Neuronal stem cell (in vitro differentiated cells): ENCODE measurements around the gene RPL13.

Source experiments
- DNase-seq: peaks from one replicate; pipeline ENCODE4 v3.0.0-alpha.2; 2013; ENCODE audit warnings: low spot score
- H2AFZ ChIP-seq: one replicate; pipeline ENCODE4 v1.6.1; 2013; ENCODE audit warnings: mild to moderate bottlenecking, low read length, inconsistent platforms
- H2AK5ac ChIP-seq: 2 replicates; pipeline ENCODE4 v1.6.1; 2013; ENCODE audit warnings: low read depth, mild to moderate bottlenecking, inconsistent platforms, low read length, moderate library complexity, mixed read lengths
- H2BK120ac ChIP-seq: 2 replicates; pipeline ENCODE4 v1.6.1; 2013; ENCODE audit warnings: low read depth, mild to moderate bottlenecking, inconsistent platforms, low read length, moderate library complexity, mixed read lengths
- H2BK12ac ChIP-seq: one replicate; pipeline ENCODE4 v1.6.1; 2013; ENCODE audit warnings: low read length, inconsistent platforms
- H2BK15ac ChIP-seq: 2 replicates; pipeline ENCODE4 v1.6.1; 2013; ENCODE audit warnings: mild to moderate bottlenecking, low read length, inconsistent platforms, mixed read lengths
- H2BK5ac ChIP-seq: one replicate; pipeline ENCODE4 v1.6.1; 2013; ENCODE audit warnings: inconsistent platforms, mild to moderate bottlenecking, low read length, moderate library complexity
- H3K14ac ChIP-seq: one replicate; pipeline ENCODE4 v1.6.1; 2013; ENCODE audit warnings: low read length, inconsistent platforms
- H3K18ac ChIP-seq: 2 replicates; pipeline ENCODE4 v1.6.1; 2013; ENCODE audit warnings: low read length, inconsistent platforms
- H3K23ac ChIP-seq: 2 replicates; pipeline ENCODE4 v1.6.1; 2013; ENCODE audit warnings: low read depth, mild to moderate bottlenecking, mixed read lengths, low read length, inconsistent platforms; ENCODE audit not compliant: poor library complexity
- H3K27ac ChIP-seq: replicated peaks from 3 replicates; pipeline ENCODE4 v1.5.1; 2013; ENCODE audit warnings: low read length, inconsistent platforms
- H3K27me3 ChIP-seq, 3 experiments: 2 replicates each; pipeline ENCODE4 v1.6.1; 2013; ENCODE audit warnings: low read length in 3 of 3, mild to moderate bottlenecking in 2 of 3, inconsistent platforms in 1 of 3, low read depth in 1 of 3, mixed read lengths in 1 of 3, moderate library complexity in 1 of 3; ENCODE audit not compliant: control insufficient read depth in 3 of 3, insufficient read depth in 3 of 3
- H3K36me3 ChIP-seq, 2 donors: replicated peaks in 1 of 2; 2 replicates each; pipeline ENCODE4 v1.6.1; 2013; ENCODE audit warnings: low read length in 2 of 2; ENCODE audit not compliant: control insufficient read depth in 2 of 2, insufficient read depth in 2 of 2
- H3K4ac ChIP-seq: 2 replicates; pipeline ENCODE4 v1.6.1; 2013; ENCODE audit warnings: inconsistent platforms, mild to moderate bottlenecking, low read length, moderate library complexity
- H3K4me1 ChIP-seq, 2 donors: 1 replicate in 1 of 2; 2 replicates in 1 of 2; pipeline ENCODE4 v1.6.1; 2013; ENCODE audit warnings: low read length in 2 of 2, low read depth in 1 of 2; ENCODE audit not compliant: control insufficient read depth in 2 of 2, insufficient read depth in 1 of 2
- H3K4me2 ChIP-seq: one replicate; pipeline ENCODE4 v1.6.1; 2013; ENCODE audit warnings: mild to moderate bottlenecking, low read length, inconsistent platforms; ENCODE audit not compliant: insufficient read depth, poor library complexity, severe bottlenecking
- H3K4me3 ChIP-seq, 2 donors: 2 replicates each; pipeline ENCODE4 v1.5.1; 2013; ENCODE audit warnings: low read length in 2 of 2, mild to moderate bottlenecking in 2 of 2, inconsistent platforms in 1 of 2, moderate library complexity in 1 of 2
- H3K79me1 ChIP-seq: one replicate; pipeline ENCODE4 v1.6.1; 2013; ENCODE audit warnings: low read depth, mild to moderate bottlenecking, inconsistent platforms, low read length, moderate library complexity
- H3K9ac ChIP-seq: one replicate; pipeline ENCODE4 v1.6.1; 2013; ENCODE audit warnings: mild to moderate bottlenecking, low read depth, low read length, inconsistent platforms; ENCODE audit not compliant: poor library complexity
- H3K9me3 ChIP-seq, 2 donors: replicated peaks in 1 of 2; 2 replicates each; pipeline versions ENCODE3 to v1.6.1; 2013; ENCODE audit warnings: low read length in 2 of 2, mild to moderate bottlenecking in 2 of 2, inconsistent platforms in 1 of 2, low read depth in 1 of 2, mixed read lengths in 1 of 2, moderate library complexity in 1 of 2; ENCODE audit not compliant: control insufficient read depth in 2 of 2, insufficient read depth in 1 of 2
- H4K8ac ChIP-seq: one replicate; pipeline ENCODE4 v1.6.1; 2013; ENCODE audit warnings: low read depth, mild to moderate bottlenecking, inconsistent platforms, low read length, moderate library complexity
- H4K91ac ChIP-seq: one replicate; pipeline ENCODE4 v1.6.1; 2013; ENCODE audit warnings: low read length, low read depth, mild to moderate bottlenecking, inconsistent platforms; ENCODE audit not compliant: poor library complexity
- WGBS, 2 donors: extraction: QIAGEN DNeasy Blood & Tissue Kit; methylation state at CpG; one replicate each; pipeline ENCODE4 v1.1.7; 2013; ENCODE audit warnings: missing lambda C conversion rate in 2 of 2, mixed read lengths in 1 of 2; ENCODE audit not compliant: insufficient read length in 2 of 2, insufficient replicate concordance in 1 of 2; ENCODE audit errors: extremely low coverage in 2 of 2; 5-methylcytosine and 5-hydroxymethylcytosine counted together

The RPL13 gene

DNA sequence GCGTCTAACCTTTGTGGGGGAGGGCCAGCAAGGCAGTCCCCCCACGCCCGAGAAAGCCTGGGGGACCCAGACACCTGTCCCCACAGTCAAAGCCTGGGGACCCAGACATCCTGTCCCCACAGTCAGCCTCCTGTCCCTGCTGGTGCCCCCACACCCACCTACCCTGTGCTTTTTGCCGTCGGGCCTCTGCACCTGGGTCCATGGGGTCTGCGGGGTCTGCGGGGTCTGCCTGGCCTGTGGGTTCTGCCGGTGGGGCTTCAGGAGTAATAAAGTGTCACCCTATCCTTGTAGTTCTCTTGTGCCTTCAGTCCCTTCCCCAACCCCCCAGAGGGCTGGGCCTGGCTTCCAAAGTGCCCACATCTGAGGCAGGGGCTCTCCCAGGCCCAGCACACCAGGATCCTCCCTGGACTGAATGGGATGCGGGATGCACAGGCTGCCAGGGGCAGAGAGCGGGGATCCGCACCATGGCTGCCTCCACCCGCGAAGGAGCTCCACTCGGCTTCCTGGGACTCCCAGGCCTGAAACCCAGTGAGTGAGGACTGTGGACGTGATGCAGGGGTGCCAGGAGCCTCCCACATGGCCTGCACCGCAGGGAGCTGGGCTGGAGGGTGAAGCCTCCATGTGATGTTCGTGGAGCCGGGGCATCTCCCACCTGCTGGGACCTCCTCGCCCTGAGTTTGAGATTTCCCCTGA is 36.6 kb downstream of the RPL13 start:
- Histone ChIP-seq H3K18ac (peak overlapping the region; percentile 70), H3K4ac (no peak overlapping the region), H2AFZ (no peak overlapping the region), H2BK120ac (no peak overlapping the region), H3K4me3 (no peak overlapping the region), H3K27me3 (no peaks in the 10 kb centered on the region), H4K91ac (no peak overlapping the region), H3K9ac (no peak overlapping the region), H2AK5ac (peak overlapping the region; percentile 60), H3K36me3 (no peaks in the 10 kb centered on the region), H3K23ac (no peak overlapping the region), H3K27ac (no peak overlapping the region), H3K14ac (no peak overlapping the region), H3K79me1 (no peaks in the 10 kb centered on the region), H4K8ac (no peak overlapping the region), H2BK5ac (peak overlapping the region; percentile 77), H2BK15ac (peak overlapping the region; percentile 45), H3K4me2 (no peak overlapping the region), H3K4me1 (peaks cover 9 to 21% of the 10 kb centered on the region in 2 donors), H3K9me3 (peaks cover 0 to 3% of the 10 kb centered on the region in 2 donors), H2BK12ac (no peak overlapping the region)
- no peak for DNase-seq
- WGBS, 2 donors: no CpG with 5 or more reads among the region's 19 CpGs

DNA sequence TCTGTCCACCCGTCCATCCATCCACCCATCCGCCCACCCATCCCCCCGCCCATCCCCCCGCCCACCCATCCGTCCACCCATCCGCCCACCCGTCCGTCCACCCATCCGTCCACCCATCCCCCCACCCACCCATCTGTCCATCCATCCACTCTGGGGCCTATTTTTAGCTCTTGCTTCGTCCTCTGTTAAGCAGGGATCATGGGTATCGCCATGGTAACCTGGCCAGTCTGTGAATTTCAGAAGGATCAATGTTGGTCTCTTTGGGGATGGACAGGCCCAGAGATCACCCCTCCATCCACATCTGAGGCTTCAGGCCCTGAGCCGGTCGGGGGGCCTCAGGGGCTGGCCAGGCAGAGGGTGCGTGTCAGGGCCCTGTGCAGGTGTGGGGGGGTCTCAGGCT is 37.7 kb downstream of the RPL13 start:
- no peak for DNase-seq
- H4K8ac ChIP-seq: no peak overlapping the region
- H3K4me1 ChIP-seq: peaks cover 20 to 31% of the 10 kb centered on the region in 2 donors
- H2AK5ac ChIP-seq: no peak overlapping the region
- no peak overlapping the region for H2BK120ac ChIP-seq
- no peak overlapping the region for H4K91ac ChIP-seq
- no peak overlapping the region for H3K4me3 ChIP-seq
- no peak overlapping the region for H2BK12ac ChIP-seq
- H2AFZ ChIP-seq: peak overlapping the region; percentile 16
- H3K27me3 ChIP-seq: peaks cover 0 to 4% (median 0%) of the 10 kb centered on the region in 3 experiments
- no peak overlapping the region for H3K9ac ChIP-seq
- H2BK15ac ChIP-seq: no peak overlapping the region
- H3K9me3 ChIP-seq: peaks cover 0 to 3% of the 10 kb centered on the region in 2 donors
- no CpG with 5 or more reads among the region's 14 CpGs for WGBS, 2 donors
- no peak overlapping the region for H2BK5ac ChIP-seq
- H3K4ac ChIP-seq: no peak overlapping the region
- no peak overlapping the region for H3K23ac ChIP-seq
- H3K27ac ChIP-seq: no peak overlapping the region
- H3K18ac ChIP-seq: no peak overlapping the region
- no peaks in the 10 kb centered on the region for H3K79me1 ChIP-seq
- no peak overlapping the region for H3K4me2 ChIP-seq
- no peak overlapping the region for H3K14ac ChIP-seq
- H3K36me3 ChIP-seq: no peaks in the 10 kb centered on the region

DNA sequence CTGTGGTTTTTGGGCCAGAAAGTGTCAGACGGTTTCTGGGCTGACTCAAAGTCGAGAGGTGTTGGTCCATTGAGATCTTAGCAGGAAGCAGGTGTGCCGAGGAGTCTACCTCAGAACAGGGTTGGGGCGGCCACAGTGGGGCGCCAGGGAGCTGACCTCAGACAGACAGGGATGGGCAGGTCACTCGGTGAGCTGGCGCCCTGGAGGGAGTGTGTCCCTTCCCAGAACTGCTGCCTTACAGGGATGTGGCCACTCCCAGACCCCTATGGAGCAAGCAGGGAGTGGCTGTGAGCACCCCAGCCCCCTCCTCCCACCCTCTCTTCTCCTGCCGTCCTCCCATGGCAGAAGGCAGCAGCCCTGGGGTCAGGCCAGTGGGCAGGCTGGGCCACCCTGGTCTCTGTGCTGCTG is 39.0 kb downstream of the RPL13 start:
- Histone ChIP-seq H2BK15ac (peak overlapping the region; percentile 59), H3K18ac (peak overlapping the region; percentile 55)

DNA sequence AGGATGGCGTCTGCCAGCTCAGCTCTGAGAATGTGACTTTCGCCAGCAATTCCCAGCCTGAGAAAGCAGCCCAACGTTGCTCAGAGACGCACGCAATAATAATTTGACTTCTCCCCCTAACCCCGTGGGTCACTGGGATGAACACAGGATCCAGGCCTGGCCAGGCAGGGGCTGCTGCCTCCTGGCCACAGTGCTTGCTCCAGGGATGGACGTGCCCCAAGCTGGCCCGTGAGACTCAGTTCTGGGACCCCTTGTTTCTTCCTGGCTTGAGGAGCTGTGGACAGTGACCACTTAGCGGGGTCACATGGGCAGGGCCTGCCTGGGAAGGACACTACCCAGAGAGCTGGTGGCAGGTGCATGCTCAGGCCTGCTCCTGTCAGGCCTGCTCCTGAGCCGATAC is 39.4 kb downstream of the RPL13 start:
- H2AK5ac ChIP-seq: peak overlapping the region; percentile 89
- peak overlapping the region; percentile 55 for H3K18ac ChIP-seq
- no peak overlapping the region for H2BK120ac ChIP-seq
- no peaks in the 10 kb centered on the region for H3K36me3 ChIP-seq
- H2BK12ac ChIP-seq: peak overlapping the region; percentile 41
- H3K4ac ChIP-seq: no peak overlapping the region
- no peak overlapping the region for H4K8ac ChIP-seq
- peak overlapping the region; percentile 71 for H3K14ac ChIP-seq
- peaks cover 0 to 3% of the 10 kb centered on the region in 2 donors for H3K9me3 ChIP-seq
- no peak for DNase-seq
- H4K91ac ChIP-seq: no peak overlapping the region
- no peak overlapping the region for H3K27ac ChIP-seq
- WGBS, 2 donors: no CpG with 5 or more reads among the region's 10 CpGs
- no peak overlapping the region for H3K4me2 ChIP-seq
- peak overlapping the region; percentile 70 for H3K9ac ChIP-seq
- H2AFZ ChIP-seq: peak overlapping the region; percentile 67
- peaks cover 0 to 4% (median 0%) of the 10 kb centered on the region in 3 experiments for H3K27me3 ChIP-seq
- H2BK5ac ChIP-seq: peak overlapping the region; percentile 66
- peak overlapping the region; percentile 83 for H3K23ac ChIP-seq
- H3K79me1 ChIP-seq: no peaks in the 10 kb centered on the region
- H2BK15ac ChIP-seq: peak overlapping the region; percentile 59
- no peak overlapping the region for H3K4me3 ChIP-seq
- peaks cover 20 to 32% of the 10 kb centered on the region in 2 donors for H3K4me1 ChIP-seq

More for the DNA sequence above, 39.0 kb downstream of the RPL13 start:
- Histone ChIP-seq H3K4me1 (peaks cover 20 to 32% of the 10 kb centered on the region in 2 donors), H3K27me3 (peaks cover 0 to 4% (median 0%) of the 10 kb centered on the region in 3 experiments), H4K8ac (peak overlapping the region; percentile 43), H3K36me3 (no peaks in the 10 kb centered on the region), H3K27ac (no peak overlapping the region), H3K23ac (peak overlapping the region; percentile 83), H3K9ac (peak overlapping the region; percentile 60), H2BK5ac (peak overlapping the region; percentile 66), H2AK5ac (peak overlapping the region; percentile 89), H3K4me2 (no peak overlapping the region), H2AFZ (peak overlapping the region; percentile 67), H2BK120ac (no peak overlapping the region), H3K4ac (peak overlapping the region; percentile 53), H3K4me3 (no peak overlapping the region), H3K9me3 (peaks cover 0 to 3% of the 10 kb centered on the region in 2 donors), H2BK12ac (peak overlapping the region; percentile 41), H4K91ac (no peak overlapping the region), H3K14ac (peak overlapping the region; percentile 71), H3K79me1 (no peaks in the 10 kb centered on the region)
- no CpG with 5 or more reads among the region's 8 CpGs for WGBS, 2 donors
- no peak for DNase-seq
